Adipocyte (in vitro differentiated cells): Measurements from ENCODE around the gene MRPL40.

Experiments used
- DNase-seq: peaks from one replicate; pipeline ENCODE4 v3.0.0-alpha.2; 2015; ENCODE audit warnings: low read depth
- H3K27me3 ChIP-seq: replicated peaks from 2 replicates; pipeline ENCODE4 v1.7.0; 2013; ENCODE audit warnings: mild to moderate bottlenecking, low read length, moderate library complexity; ENCODE audit not compliant: control insufficient read depth, insufficient read depth
- H3K36me3 ChIP-seq: 2 replicates; pipeline ENCODE4 v1.7.0; 2013; ENCODE audit warnings: low read length, mild to moderate bottlenecking, moderate library complexity; ENCODE audit not compliant: control insufficient read depth, insufficient read depth, severe bottlenecking
- H3K4me1 ChIP-seq: 2 replicates; pipeline ENCODE4 v1.7.0; 2013; ENCODE audit warnings: mild to moderate bottlenecking, low read length, moderate library complexity; ENCODE audit not compliant: control insufficient read depth, insufficient read depth
- H3K4me3 ChIP-seq: 2 replicates; pipeline ENCODE4 v1.7.0; 2013; ENCODE audit warnings: mild to moderate bottlenecking, low read length, moderate library complexity
- H3K9ac ChIP-seq: 2 replicates; pipeline ENCODE4 v1.7.0; 2013; ENCODE audit warnings: mild to moderate bottlenecking, low read length, moderate library complexity
- H3K9me3 ChIP-seq: 2 replicates; pipeline ENCODE4 v1.7.0; 2013; ENCODE audit warnings: mild to moderate bottlenecking, low read length, moderate library complexity; ENCODE audit not compliant: control insufficient read depth

The MRPL40 gene

DNA sequence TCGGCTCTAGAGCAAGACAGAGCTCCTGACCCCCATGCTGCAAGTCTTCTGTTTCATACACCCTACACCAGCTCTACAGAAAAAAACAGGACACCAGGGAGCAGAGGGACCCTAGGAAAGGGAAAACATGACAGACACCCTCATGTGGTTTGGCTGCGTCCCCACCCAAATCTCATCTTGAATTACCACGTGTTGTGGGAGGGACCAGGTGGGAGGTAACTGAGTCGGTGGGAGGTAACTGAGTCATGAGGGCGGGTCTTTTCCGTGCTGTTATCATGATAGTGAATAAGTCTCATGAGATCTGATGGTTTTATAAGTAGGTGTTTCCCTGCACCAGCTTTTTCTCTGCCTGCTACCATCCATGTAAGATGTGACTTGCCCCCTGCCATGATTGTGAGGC is 21.8 kb downstream of the MRPL40 start:
- DNase-seq = no peak
- Histone ChIP-seq H3K27me3 (no peaks in the 10 kb centered on the region), H3K9me3 (no peaks in the 10 kb centered on the region), H3K36me3 (peaks cover 83% of the 10 kb centered on the region), H3K4me3 (no peak overlapping the region), H3K9ac (no peak overlapping the region), H3K4me1 (peaks cover 31% of the 10 kb centered on the region)

DNA sequence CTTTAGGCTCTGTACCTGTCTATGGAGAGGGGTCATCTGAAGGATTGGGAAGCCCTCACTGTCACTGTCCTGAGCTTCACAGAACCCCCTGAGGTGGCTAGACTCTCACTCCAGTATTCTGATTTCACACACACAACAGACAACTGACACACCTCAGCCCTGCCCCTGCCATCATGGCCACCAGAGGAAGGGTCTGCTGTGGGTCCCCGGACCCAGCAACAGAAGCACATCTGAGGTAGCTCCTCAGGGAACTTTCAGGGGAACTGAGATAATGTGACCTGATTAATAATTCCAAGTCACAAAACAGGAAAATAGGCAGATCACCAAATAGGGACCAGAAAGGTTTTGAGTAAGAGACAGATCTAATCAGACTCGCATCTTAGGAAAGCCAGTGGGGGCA is 22.7 kb downstream of the MRPL40 start:
- H3K9me3 ChIP-seq = no peaks in the 10 kb centered on the region
- H3K36me3 ChIP-seq = peaks cover 80% of the 10 kb centered on the region
- no peak overlapping the region for H3K9ac ChIP-seq
- peaks cover 24% of the 10 kb centered on the region for H3K4me1 ChIP-seq
- no peak for DNase-seq
- H3K27me3 ChIP-seq = no peaks in the 10 kb centered on the region
- H3K4me3 ChIP-seq = no peak overlapping the region

DNA sequence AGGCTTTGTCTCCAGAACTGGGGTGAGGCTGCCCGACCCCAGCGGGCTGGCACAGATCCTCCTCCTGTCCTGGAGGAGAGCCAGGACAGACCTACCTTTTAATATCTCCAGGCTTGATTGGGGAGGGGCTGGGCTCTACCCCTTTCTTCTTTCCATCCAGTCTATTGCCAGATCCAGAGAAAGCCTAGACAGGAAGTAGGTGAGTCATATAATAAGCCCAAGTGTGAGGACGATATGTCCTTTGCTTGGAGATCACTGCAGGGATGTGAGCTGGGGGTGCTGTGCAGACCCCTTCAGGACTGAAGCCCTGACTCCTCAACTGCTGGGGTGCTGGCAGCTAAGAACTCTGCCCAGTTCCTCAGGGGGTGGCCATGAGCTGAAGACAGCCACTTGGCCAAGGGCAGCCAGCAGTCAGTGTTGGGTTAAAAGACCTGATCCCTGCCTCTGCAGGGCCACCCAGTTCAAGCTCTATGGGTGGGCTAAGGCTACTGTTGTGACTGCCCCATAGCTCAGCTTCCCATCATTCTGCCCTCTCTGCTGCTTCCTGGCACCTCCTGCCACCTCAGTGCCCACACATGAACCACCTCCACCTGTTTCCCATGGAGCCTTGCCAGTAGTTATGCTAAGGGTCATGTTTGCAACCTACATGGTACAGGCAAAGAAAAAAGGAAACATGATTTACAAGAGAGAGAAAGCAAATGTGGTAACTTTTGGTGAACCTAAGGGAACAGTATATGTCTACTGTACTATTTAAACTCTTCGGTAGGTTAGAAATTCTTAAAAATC is 23.4 kb downstream of the MRPL40 start:
- H3K36me3 ChIP-seq = peaks cover 86% of the 10 kb centered on the region

DNA sequence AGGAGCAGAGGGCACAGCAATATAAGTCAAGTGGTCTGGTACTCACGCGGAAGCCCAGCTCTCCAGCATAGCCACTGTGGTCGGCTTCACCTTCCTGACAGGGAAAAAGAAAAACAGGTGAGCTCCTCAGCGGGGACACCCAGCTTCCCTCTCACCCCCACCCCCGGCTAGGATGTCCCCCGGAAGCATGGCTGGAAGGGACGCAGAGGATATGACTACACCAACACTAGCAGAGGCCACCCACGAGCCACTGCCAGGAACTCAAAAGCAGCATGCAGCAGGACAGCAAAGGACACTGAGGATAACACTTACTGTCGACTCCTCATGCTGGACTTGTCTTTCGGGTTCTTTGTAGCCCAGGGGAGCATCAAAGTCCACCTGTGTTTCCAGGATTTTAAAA is 24.2 kb downstream of the MRPL40 start:
- Histone ChIP-seq H3K9ac (no peak overlapping the region), H3K36me3 (peaks cover 89% of the 10 kb centered on the region), H3K4me3 (no peak overlapping the region), H3K4me1 (peaks cover 17% of the 10 kb centered on the region), H3K9me3 (no peaks in the 10 kb centered on the region), H3K27me3 (no peaks in the 10 kb centered on the region)
- DNase-seq = no peak

More for the DNA sequence above, 23.4 kb downstream of the MRPL40 start:
- H3K4me3 ChIP-seq = no peak overlapping the region
- no peaks in the 10 kb centered on the region for H3K27me3 ChIP-seq
- H3K9me3 ChIP-seq = no peaks in the 10 kb centered on the region
- peaks cover 17% of the 10 kb centered on the region for H3K4me1 ChIP-seq
- H3K9ac ChIP-seq = no peak overlapping the region
- no peak for DNase-seq

DNA sequence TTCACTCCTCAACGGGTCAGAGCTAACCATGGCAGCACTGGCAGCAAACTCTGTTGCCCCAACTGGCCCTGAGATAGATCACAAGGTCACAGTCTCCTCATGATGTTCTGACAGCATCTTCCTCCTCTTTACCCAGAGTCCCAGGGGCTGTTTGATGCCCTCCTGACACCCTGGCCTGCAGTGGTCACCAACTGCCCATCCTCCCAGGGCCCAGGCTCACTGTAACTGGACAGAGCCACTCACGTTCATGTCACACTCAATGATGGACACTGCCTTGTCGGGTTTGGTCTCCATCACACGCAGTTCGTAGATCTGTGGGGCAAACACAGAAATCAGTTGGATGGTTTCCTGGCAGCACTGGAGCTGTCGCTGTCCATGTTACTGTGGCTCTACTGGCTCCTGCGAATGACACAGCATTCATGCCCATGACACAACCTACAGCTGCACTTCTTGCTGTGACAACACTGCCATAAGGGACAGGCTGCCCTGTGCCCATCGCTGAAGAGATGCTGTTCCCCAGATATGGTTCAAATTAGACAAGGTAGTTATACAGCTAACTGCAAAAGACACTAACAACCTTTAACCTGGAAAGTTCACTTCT is 25.6 kb downstream of the MRPL40 start:
- DNase-seq = no peak
- Histone ChIP-seq H3K36me3 (peaks cover 87% of the 10 kb centered on the region), H3K9me3 (no peaks in the 10 kb centered on the region), H3K4me1 (peaks cover 19% of the 10 kb centered on the region), H3K9ac (no peak overlapping the region), H3K27me3 (no peaks in the 10 kb centered on the region), H3K4me3 (no peak overlapping the region)

DNA sequence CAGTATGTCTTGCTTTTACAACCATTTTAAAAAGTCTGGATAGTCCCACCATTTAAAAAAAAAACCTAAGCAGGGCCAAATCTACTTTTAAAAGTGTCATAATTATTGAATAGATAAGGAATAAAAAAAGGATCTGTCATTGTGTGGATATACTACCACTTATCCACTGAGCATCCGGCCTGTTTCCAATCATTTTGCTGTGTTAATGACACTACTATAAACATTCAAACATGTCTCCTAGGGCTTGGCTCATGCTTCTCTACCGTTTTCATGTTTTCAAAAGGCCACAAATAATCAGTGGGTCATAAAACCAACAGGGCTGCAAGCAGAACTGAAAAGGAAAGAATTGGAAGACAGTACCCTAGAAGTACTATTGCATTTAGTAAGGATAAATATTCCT is 27.7 kb downstream of the MRPL40 start:
- Histone ChIP-seq H3K27me3 (no peaks in the 10 kb centered on the region), H3K9me3 (no peaks in the 10 kb centered on the region), H3K4me3 (no peak overlapping the region), H3K4me1 (peaks cover 33% of the 10 kb centered on the region), H3K9ac (no peak overlapping the region), H3K36me3 (peaks cover 82% of the 10 kb centered on the region)
- DNase-seq = no peak

DNA sequence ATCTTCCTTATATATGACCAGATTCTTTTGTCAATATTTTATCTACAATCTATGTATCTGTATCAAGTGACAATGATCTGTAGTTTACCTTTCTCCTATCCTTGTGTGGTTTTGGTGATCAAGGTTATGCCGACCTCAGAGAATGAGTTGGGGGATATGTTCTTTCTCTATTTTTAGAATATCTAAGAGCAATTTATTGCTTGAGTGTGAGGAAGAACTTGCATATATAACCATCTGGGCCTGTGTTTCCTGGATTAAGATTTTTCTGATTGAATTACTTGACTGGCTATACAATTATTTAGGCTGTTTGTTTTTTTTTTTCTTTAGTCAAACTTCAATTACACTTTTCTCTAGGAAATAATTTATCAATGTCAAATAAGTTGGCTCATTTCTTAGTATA is 29.2 kb downstream of the MRPL40 start:
- DNase-seq = no peak
- Histone ChIP-seq H3K4me3 (no peak overlapping the region), H3K9ac (no peak overlapping the region), H3K36me3 (peaks cover 82% of the 10 kb centered on the region), H3K9me3 (no peaks in the 10 kb centered on the region), H3K27me3 (no peaks in the 10 kb centered on the region), H3K4me1 (peaks cover 19% of the 10 kb centered on the region)

DNA sequence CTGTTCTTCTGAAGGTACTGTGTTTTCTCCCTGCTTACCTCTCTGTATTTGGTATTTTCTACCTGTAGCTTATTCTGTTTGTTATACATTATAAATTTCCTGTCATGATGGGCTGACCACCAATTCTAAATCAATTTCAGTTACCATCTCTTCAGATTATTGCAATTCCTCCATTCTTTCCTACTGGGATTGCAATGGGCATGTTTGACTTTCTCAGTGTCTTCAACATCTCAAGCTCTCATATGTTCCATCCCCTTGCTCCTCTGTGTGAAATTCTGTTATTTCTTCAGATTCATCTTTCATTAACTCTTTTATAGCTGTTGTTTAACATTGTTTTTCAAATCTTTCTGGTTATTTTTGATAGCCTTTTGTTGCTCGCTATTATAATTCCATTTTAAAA is 30.7 kb downstream of the MRPL40 start:
- peaks cover 84% of the 10 kb centered on the region for H3K36me3 ChIP-seq
- no peak for DNase-seq
- no peak overlapping the region for H3K4me3 ChIP-seq
- H3K9ac ChIP-seq = no peak overlapping the region
- H3K9me3 ChIP-seq = no peaks in the 10 kb centered on the region
- peaks cover 16% of the 10 kb centered on the region for H3K4me1 ChIP-seq
- H3K27me3 ChIP-seq = no peaks in the 10 kb centered on the region

DNA sequence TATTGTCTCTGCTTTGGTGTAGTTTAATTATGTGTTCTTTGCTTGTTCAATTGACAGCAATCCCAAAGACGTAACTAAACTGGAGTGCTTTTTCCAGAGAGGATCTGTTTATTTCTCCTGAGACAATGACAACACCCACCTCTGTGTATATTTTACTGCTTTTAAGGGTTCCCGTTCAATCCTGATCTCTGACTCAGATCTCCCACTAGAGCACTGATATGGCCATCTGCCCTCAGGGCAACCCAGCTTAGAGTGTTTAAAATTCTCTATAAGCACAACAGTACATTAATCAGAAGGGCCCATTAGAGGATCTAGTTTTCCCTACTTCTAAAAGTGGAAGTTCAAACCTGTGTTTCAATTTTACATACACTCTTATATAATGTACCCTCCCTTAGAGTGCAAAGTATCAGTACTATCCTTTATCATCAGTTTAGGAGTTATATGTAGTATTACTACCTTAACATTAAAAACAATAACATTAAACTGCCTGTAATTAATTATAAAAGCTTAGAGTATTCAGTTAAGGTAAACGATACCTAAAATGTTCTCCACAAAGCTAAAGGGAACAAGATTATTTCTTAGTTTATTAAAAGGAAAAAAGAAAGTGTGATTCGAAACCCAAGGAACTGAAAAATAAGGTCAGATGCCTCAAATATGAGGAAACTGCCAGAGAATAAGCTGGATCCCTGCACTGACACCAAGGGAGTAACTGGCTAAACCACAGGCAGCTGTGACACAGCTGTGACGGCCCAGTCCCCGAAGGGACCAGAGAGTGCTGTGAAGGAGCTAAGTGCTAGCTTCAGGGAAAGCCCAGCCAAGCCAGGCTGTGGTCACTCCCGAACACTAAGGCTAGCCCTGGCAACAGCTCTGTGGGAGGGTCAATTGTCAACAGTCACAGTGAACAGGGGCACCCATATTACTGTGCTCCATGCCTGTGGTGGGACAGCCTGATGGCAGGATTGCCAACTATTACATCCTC is 31.4 kb downstream of the MRPL40 start:
- no peak overlapping the region for H3K4me3 ChIP-seq
- peak; percentile 70 for DNase-seq
- peak overlapping the region; percentile 32 for H3K9ac ChIP-seq
- H3K27me3 ChIP-seq = no peaks in the 10 kb centered on the region
- peaks cover 16% of the 10 kb centered on the region for H3K4me1 ChIP-seq
- H3K36me3 ChIP-seq = peaks cover 86% of the 10 kb centered on the region
- H3K9me3 ChIP-seq = no peaks in the 10 kb centered on the region

DNA sequence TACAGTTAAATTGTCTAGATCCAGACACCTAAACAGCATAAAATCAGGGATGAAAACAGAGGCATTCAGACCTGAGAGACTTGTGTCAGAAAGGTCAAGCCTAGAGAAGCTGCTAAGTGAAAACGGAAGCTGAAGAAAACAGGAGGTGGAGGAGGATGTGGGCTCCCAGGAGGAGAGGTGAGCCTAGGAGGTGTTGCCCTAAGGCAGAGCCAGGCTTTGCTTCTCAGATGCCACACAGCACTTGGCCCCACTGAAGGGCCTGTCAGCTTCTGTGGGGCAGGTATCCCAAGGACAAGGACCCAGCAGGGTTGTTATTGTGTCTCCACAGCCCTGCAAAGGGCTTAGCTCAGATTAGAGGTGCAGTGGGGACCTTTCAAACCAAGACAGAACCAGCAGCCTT is 32.2 kb downstream of the MRPL40 start:
- Histone ChIP-seq H3K9me3 (no peaks in the 10 kb centered on the region), H3K9ac (no peak overlapping the region), H3K36me3 (peaks cover 89% of the 10 kb centered on the region)

DNA sequence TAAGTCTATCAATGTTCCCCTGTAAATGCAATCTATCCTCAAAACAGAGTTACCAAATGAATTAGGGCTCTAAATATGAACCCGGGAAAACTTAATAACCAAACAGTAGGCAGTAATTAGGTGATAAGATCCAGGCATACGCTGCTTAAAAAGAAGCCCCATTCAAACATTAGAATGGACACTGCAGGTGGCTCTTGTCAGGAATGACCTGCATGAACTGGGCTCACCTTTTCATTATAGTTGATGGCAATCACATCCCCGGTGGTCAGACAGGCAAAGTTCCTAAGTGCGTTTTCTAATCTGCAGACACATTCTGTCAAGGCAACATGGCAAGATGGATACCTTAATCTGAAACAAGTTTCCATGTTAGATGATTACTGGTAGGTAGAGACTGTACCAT is 32.6 kb downstream of the MRPL40 start:
- peaks cover 16% of the 10 kb centered on the region for H3K4me1 ChIP-seq
- DNase-seq = no peak
- no peaks in the 10 kb centered on the region for H3K9me3 ChIP-seq
- no peak overlapping the region for H3K4me3 ChIP-seq
- H3K9ac ChIP-seq = no peak overlapping the region
- H3K36me3 ChIP-seq = peaks cover 93% of the 10 kb centered on the region
- H3K27me3 ChIP-seq = no peaks in the 10 kb centered on the region

More for the DNA sequence above, 32.2 kb downstream of the MRPL40 start:
- H3K4me1 ChIP-seq = peaks cover 16% of the 10 kb centered on the region
- H3K27me3 ChIP-seq = no peaks in the 10 kb centered on the region
- DNase-seq = no peak
- no peak overlapping the region for H3K4me3 ChIP-seq
